ENCODE data around the gene PDE1C.
"Not testable (repeated sequence)": the region's sequence is repeated elsewhere in the genome, so short reads cannot be mapped to it uniquely, and the experiment has no call there.

Gene PDE1C

DNA sequence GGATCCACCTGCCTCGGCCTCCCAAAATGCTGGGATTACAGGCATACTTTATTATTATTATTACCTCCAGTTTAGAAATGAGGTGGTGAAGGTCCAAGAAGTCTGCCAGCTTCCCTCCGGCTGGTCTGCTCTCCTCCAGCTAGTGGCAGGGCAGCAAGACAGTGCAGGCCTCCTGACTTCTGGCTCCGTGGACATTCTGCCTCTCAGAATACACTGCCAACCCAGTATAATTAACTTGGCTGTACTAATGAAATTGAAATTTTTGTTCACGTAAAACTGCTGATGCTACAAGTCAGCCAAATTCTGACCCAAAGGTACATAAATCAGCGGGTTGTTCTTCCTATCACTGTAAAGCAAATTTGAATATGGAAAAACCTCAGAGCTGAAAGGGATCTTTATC is 7.6 kb upstream of the PDE1C start:
- DNase-seq (ENCODE audit: low read depth) = no peak
- no peak for TF ChIP-seq CTCF (conservative IDR thresholded peaks at IDR 0.05; ENCODE audit: control insufficient read depth, insufficient read depth, low read depth, low read length)
- no peak overlapping the region for H3K4me3 ChIP-seq (ENCODE audit: control insufficient read depth, low read depth, low read length)

- not testable (repeated sequence) for DNase-seq (ENCODE audit: low read depth); H3K4me3 ChIP-seq (ENCODE audit: control insufficient read depth, low read depth, low read length)
Observed at GRCh38 chr7:32076802-32077201, 6.6 kb upstream of the PDE1C start.

DNA sequence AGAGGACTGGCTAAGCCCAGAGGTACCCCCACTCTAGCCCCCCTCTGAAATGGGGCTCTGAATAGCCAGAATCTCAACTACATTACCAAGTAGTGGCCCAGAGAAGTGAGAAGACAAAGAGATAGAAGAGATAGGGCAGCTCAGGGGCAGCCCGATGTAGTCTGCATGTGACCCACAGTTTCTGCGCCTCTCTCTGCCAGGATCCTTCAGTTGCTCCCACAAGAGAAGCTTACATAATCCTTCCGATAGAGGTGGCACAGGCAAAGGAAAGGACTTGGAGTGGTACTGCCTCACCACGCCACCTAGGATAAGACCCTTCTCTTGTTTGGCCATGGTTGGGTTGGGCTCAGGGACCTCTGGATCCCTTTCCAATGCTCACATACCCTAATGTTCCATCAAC is 5.4 kb upstream of the PDE1C start:
- no peak for TF ChIP-seq CTCF (conservative IDR thresholded peaks at IDR 0.05; ENCODE audit: control insufficient read depth, insufficient read depth, low read depth, low read length)
- DNase-seq (ENCODE audit: low read depth) = no peak
- H3K4me3 ChIP-seq (ENCODE audit: control insufficient read depth, low read depth, low read length) = no peak overlapping the region

- no peak for DNase-seq (ENCODE audit: low read depth)
- no peak overlapping the region for H3K4me3 ChIP-seq (ENCODE audit: control insufficient read depth, low read depth, low read length)
Observed at GRCh38 chr7:32074787-32075585, 4.8 kb upstream of the PDE1C start.

DNA sequence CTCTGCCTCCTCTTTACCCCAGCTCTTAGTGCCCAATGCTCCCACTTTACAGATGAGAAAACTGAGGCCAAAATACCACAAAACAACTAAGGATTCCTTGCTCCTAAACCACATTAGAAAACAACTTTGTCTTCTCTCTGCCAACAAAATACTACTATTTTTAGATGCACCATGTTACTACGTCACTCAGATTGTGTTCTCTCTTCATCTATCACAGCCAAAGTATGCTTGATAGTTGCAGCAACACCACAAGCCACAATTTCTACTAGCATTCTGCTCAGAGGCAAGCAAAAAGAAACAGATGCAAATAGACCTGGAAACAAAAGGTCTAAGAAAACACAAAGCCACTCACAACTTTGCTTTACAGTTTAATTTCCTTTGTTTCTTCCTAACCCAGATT is 3.3 kb upstream of the PDE1C start:
- no peak for DNase-seq (ENCODE audit: low read depth)
- no peak for TF ChIP-seq CTCF (conservative IDR thresholded peaks at IDR 0.05; ENCODE audit: control insufficient read depth, insufficient read depth, low read depth, low read length)
- no peak overlapping the region for H3K4me3 ChIP-seq (ENCODE audit: control insufficient read depth, low read depth, low read length)

More at GRCh38 chr7:32074787-32075585, 4.8 kb upstream of the PDE1C start:
- no peak for TF ChIP-seq CTCF (conservative IDR thresholded peaks at IDR 0.05; ENCODE audit: control insufficient read depth, insufficient read depth, low read depth, low read length)

GRCh38 chr7:32072397-32072796 is 2.2 kb upstream of the PDE1C start:
- no peak for DNase-seq (ENCODE audit: low read depth)
- TF ChIP-seq CTCF (conservative IDR thresholded peaks at IDR 0.05; ENCODE audit: control insufficient read depth, insufficient read depth, low read depth, low read length) = peak; percentile 5
- H3K4me3 ChIP-seq (ENCODE audit: control insufficient read depth, low read depth, low read length) = no peak overlapping the region

DNA sequence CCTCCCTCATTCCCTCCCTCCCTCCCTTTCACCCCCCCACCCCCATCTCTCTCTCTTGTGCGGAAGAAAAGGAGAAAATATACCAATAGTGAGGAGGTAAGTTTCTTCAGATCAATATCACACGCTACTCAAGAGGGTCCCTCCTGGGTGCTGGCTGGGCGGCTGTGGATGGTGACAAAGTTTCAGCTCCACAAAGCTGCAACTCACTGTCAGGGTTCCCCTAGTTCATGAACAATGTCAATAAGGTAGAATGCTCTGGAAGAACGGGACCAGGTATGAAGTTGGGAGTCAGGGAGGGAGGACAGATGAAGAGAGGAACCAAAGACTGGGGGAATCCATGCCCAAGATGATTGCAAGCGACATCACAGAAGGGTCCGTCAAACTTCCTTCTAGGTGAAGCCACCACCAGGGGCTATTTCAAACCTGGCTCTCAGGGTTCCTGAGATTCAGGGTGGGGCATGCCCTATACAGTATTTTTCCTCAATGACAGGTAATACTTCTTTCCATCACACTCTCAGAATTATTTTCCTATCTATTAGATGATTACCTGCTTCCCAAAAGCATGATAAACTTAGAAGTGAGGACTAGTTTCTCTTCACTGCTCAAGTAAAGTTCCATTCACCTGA is 1.4 kb upstream of the PDE1C start:
- peak overlapping the region; percentile 5 for H3K4me3 ChIP-seq (ENCODE audit: control insufficient read depth, low read depth, low read length)
- no peak for TF ChIP-seq CTCF (conservative IDR thresholded peaks at IDR 0.05; ENCODE audit: control insufficient read depth, insufficient read depth, low read depth, low read length)
- DNase-seq (ENCODE audit: low read depth) = no peak
